ENCODE results near the gene POLD4. TPM values are rescaled to one million over a fixed set of nuclear protein-coding genes. Genes with fewer than 3 reads are reported as not detected.

POLD4 gene
- total RNA-seq, 1 experiment from 2014 or later: 95.1 TPM

DNA sequence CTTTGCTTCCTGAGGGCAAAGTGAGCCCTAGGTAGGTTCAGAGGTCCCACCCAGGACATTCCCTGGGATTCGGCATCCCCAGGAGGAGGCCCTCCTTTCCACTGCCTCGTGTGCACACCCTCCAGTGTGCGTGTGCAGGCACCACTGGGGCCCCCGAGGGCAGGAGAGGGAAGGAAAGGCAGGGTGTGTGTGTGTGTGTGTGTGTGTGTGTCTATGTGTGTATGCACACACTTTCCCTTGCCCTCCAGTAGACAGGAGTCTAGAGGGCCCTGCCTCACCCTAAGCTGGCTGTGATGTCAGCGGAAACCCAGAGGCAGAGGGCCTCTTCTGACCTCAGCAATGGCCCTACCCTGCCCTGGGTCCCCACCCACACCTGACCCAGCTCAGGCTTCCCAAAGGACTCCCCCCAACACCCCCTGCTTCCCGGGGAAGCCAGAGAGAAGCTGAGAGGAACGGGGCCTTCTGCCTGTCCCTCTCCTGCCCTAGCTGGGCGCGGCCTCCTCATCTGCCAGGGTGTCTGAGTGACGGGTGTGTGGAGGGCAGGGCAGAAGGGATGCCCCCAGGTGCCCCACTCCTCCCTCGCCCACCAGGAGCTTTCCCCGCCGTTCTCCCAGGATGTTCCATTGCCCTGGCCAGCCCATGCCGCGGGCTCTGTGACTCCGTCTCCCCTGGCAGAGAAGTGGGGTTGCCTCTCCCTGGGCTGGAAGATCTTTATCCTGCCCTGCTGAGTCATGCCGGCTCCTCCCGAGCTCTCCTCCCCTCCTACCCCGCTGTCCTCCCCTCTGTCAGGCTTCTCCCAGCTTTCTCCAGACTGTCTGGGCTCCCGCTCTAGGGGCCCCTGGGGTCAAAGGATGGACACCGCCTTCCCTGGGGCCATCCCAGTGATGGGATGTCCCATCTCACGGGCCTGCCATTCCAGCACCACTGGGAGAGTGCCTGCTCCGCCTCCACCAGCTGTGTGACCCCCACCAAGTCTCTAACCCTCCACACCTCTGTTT, 26.0 kb upstream of the POLD4 start:
- intact Hi-C loops (cut with micrococcal nuclease; ENCODE audit: unreplicated experiment): loop anchor here (5.0 to 10.0 kb wide), 2 partner anchors 32 to 115 kb away; partner anchors contain the start of gene GRK2
- Mint-ChIP-seq H3K4me3 (ENCODE audit: low read depth, unreplicated experiment) (peak overlapping the region; percentile 26), H3K4me1 (ENCODE audit: low read depth, unreplicated experiment) (peaks cover 63% of the 10 kb centered on the region), H3K27ac (ENCODE audit: unreplicated experiment) (no peak overlapping the region), H3K27me3 (ENCODE audit: unreplicated experiment) (no peaks in the 10 kb centered on the region), H3K9me3 (ENCODE audit: low read depth, unreplicated experiment) (no peaks in the 10 kb centered on the region), H3K36me3 (ENCODE audit: insufficient read depth, unreplicated experiment) (peaks cover 27% of the 10 kb centered on the region)
- no peak for DNase-seq
- CTCF ChIA-PET: interaction anchor here (0.6 to 4.9 kb wide), 5 partner anchors 10 to 58 kb away, joined by 3 to 46 read pairs (median 3); partner anchors contain the start of gene POLD4
- TF ChIP-seq, protein P1, sequence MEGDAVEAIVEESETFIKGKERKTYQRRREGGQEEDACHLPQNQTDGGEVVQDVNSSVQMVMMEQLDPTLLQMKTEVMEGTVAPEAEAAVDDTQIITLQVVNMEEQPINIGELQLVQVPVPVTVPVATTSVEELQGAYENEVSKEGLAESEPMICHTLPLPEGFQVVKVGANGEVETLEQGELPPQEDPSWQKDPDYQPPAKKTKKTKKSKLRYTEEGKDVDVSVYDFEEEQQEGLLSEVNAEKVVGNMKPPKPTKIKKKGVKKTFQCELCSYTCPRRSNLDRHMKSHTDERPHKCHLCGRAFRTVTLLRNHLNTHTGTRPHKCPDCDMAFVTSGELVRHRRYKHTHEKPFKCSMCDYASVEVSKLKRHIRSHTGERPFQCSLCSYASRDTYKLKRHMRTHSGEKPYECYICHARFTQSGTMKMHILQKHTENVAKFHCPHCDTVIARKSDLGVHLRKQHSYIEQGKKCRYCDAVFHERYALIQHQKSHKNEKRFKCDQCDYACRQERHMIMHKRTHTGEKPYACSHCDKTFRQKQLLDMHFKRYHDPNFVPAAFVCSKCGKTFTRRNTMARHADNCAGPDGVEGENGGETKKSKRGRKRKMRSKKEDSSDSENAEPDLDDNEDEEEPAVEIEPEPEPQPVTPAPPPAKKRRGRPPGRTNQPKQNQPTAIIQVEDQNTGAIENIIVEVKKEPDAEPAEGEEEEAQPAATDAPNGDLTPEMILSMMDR (IDR thresholded peaks at IDR 0.05; ENCODE audit: unreplicated experiment): no peak
- BruUV-seq (replicated peaks): no TSS peak

DNA sequence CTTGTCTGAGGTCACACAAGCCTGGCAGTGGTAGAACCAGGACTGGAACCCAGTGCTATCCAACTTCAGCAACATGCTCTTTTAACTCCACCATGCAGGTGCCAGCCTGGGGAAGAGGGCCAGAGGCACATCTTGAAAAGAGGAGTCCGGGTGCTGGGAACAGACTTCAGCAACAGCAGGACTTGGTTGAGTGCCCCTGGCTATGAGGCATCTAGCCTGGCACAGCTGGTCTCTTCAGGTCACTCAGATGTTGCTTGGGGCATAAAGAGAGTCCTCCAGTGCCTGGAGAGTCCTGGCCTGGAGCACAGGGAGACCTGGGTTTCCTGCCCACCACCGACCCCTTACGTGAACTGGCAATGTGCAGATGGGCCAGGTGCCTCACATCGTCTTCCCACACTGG, 25.2 kb upstream of the POLD4 start:
- no peak overlapping the region for H3K27ac Mint-ChIP-seq (ENCODE audit: unreplicated experiment)
- no peak for DNase-seq
- TF ChIP-seq, protein P1 (IDR thresholded peaks at IDR 0.05; ENCODE audit: unreplicated experiment): no peak
- CTCF ChIA-PET: interaction anchor here (0.6 to 4.9 kb wide), 4 partner anchors 8 to 33 kb away, joined by 3 to 46 read pairs (median 4); no protein-coding TSS in a partner anchor
- H3K9me3 Mint-ChIP-seq (ENCODE audit: low read depth, unreplicated experiment): no peaks in the 10 kb centered on the region
- intact Hi-C loops (cut with micrococcal nuclease; ENCODE audit: unreplicated experiment): no loop called here
- peaks cover 63% of the 10 kb centered on the region for H3K4me1 Mint-ChIP-seq (ENCODE audit: low read depth, unreplicated experiment)
- BruUV-seq (replicated peaks): no TSS peak
- no peaks in the 10 kb centered on the region for H3K27me3 Mint-ChIP-seq (ENCODE audit: unreplicated experiment)
- peaks cover 35% of the 10 kb centered on the region for H3K36me3 Mint-ChIP-seq (ENCODE audit: insufficient read depth, unreplicated experiment)
- no peak overlapping the region for H3K4me3 Mint-ChIP-seq (ENCODE audit: low read depth, unreplicated experiment)

DNA sequence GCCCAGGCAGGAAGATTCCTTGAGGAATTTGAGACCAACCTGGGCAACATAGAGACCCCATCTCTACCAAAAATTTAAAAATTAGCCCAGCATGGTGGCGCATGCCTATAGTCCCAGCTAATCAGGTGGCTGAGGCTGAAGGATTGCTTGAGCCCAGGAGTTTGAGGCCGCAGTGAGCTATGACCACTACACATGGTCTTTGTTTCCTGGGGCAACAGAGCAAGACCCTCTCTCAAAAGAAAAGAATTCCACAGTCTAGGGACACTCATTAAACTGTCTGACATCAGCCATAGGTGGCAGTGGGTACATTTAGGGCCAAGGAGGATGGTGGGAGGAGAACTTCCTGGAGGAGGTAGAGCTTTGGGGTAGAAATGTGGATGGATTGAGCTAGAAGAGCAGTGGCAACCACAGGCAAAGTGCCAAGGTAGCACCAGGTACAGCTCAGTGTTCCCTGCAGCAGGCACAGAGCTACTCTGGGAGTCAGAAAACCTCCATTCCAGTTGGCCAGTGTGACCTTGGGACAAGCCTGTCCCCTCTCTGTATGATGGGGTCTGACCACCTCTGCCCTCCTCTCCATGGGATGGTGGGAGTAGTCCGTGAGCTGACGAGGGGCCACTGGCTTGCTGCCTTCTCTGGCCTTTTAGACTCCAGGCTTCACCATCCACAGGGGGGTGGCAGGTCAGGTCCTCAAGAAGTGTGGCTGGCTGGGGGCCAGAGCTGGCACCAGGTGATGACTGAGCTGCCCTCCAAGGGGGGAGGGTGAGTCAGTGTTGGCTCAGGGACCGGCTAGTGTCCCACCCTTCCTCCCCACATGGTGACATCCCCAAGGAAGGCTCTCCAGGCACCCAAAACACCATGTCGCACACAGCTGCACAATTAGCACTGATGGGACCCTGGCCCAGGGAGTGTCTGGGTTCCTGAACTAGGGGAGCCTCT, 23.8 kb upstream of the POLD4 start:
- CTCF ChIA-PET: interaction anchor here (0.6 to 3.2 kb wide), 6 partner anchors 9 to 1835 kb away, joined by 3 to 12 read pairs (median 4); no protein-coding TSS in a partner anchor
- TF ChIP-seq, protein P1 (IDR thresholded peaks at IDR 0.05; ENCODE audit: unreplicated experiment): no peak
- Mint-ChIP-seq H3K27me3 (ENCODE audit: unreplicated experiment) (no peaks in the 10 kb centered on the region), H3K9me3 (ENCODE audit: low read depth, unreplicated experiment) (no peaks in the 10 kb centered on the region), H3K27ac (ENCODE audit: unreplicated experiment) (no peak overlapping the region), H3K4me3 (ENCODE audit: low read depth, unreplicated experiment) (no peak overlapping the region), H3K4me1 (ENCODE audit: low read depth, unreplicated experiment) (peaks cover 56% of the 10 kb centered on the region), H3K36me3 (ENCODE audit: insufficient read depth, unreplicated experiment) (peaks cover 39% of the 10 kb centered on the region)
- no TSS peak for BruUV-seq (replicated peaks)
- DNase-seq: peak; percentile 43
- intact Hi-C loops (cut with micrococcal nuclease; ENCODE audit: unreplicated experiment): no loop called here
